GM20000 (cell line): ENCODE measurements around the gene PINLYP.

ENCODE experiments used
- DNase-seq: peaks from one replicate; pipeline ENCODE4 v3.0.0; 2012; ENCODE audit warnings: low spot score
- CTCF ChIP-seq: IDR thresholded peaks from 2 replicates; pipeline ENCODE4 v1.5.1; 2012; ENCODE audit warnings: mild to moderate bottlenecking, control low read depth; ENCODE audit errors: extremely low read depth, missing control alignments

PINLYP gene

DNA sequence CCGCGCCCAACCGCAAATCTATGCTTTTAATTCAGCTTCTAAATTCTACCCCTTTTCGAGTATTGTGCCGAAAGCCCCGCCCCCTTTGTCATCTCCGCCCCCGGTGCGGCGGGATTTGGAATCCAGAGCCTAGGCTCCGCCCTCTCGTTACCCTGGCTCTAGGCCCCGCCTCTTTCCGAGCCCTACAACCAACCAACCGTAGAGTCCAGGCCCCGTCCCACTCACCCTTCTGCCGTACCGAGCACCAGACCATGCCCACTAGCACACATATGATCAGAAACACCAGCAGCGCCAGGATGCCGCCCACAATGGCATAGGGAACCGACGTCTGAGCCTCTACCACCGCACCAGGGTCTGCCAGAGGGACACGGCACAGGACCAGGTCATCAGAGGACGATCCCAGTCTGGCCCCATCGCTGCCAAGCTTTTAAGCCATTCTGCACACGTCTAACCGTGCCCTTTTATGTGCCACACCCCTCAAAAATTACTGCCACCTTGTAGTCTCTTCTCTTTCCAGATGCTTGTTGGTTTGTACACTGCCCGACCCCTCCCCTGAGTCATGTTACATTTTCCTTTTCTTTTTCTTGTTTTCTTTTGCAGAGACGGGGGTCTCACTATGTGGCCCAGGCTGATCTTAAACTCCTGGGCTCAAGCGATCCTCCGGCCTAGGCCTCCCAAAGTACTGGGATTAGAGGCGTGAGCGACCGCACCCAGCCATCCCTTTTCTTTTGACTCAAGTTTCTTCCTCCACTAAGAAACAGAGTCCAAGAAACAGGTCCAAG, 48.5 kb downstream of the PINLYP start:
- no peak for TF ChIP-seq CTCF

GRCh38 chr19:43624933-43625332, 49.3 kb downstream of the PINLYP start:
- DNase-seq: peak; percentile 88
- peak; percentile 60 for TF ChIP-seq CTCF

More for the DNA sequence above, 48.5 kb downstream of the PINLYP start:
- no peak for DNase-seq

- no peak for TF ChIP-seq CTCF
- peak; percentile 58 for DNase-seq
These were observed 50.4 kb downstream of the PINLYP start for GRCh38 chr19:43625918-43626579.

- DNase-seq: no peak
These were observed 51.2 kb downstream of the PINLYP start for GRCh38 chr19:43626838-43627237.

DNA sequence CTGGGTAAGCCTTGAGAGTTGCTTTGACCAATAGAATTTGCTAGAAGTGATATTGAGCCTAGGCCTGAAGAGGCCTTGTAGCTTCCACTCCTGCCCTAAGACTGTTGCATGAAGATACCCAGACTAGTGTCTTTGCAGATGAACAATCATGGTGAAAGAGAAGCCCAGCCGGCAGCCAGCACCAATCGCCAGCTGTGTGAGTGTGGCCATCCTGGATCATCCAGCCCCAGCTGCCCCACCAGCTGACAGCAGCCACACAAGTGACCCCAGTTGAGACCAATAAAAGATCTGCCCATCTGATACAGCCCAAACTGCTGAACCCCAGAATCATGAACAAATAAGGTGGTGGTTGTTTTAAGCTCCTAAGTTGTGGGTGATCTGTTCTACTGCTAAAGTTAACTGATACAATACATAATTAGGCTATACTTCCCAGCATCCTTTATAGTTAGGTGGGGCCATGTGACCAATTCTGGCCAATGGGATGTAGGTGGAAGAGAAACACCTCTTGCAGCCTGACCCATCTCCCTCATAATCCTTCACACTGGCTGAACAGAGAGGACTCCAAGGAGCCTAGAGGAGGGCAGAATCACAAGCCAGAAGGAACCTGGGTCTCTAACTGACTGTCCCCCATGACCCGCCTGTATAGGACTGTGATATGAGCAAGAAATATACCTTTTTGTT, 53.2 kb downstream of the PINLYP start:
- TF ChIP-seq CTCF: no peak
- no peak for DNase-seq

More at GRCh38 chr19:43626838-43627237, 51.2 kb downstream of the PINLYP start:
- no peak for TF ChIP-seq CTCF

- TF ChIP-seq CTCF: no peak
- DNase-seq: no peak
These were observed 55.9 kb downstream of the PINLYP start for GRCh38 chr19:43631491-43631890.
